ENCODE results near the gene SP110. TPM values are rescaled to one million over a fixed set of nuclear protein-coding genes. Genes with fewer than 3 reads are reported as not detected.

Gene SP110
- total and polyA plus RNA-seq, 2 experiments from 2014 or later, result 2.3 to 8.2 TPM

- no peak for TF ChIP-seq CTCF (conservative IDR thresholded peaks at IDR 0.05; ENCODE audit: low read depth in 2 of 2)
Measured at GRCh38 chr2:230166557-230167170, 53.1 kb downstream of the SP110 start (continued).

GRCh38 chr2:230164139-230164538 is 55.6 kb downstream of the SP110 start:
- H3K4me2 ChIP-seq, result no peak overlapping the region
- H3K27ac ChIP-seq (ENCODE audit: low read depth), result no peak overlapping the region
- TF ChIP-seq ZNF331 (CRISPR knock-in tag; IDR thresholded peaks at IDR 0.05; ENCODE audit: low read depth), result no peak
- no peak for TF ChIP-seq EZH2phosphoT487 (IDR thresholded peaks at IDR 0.05; ENCODE audit: unreplicated experiment)
- no peak for TF ChIP-seq ZNF462 (CRISPR knock-in tag; IDR thresholded peaks at IDR 0.05)
- TF ChIP-seq POLR2AphosphoS5 (IDR thresholded peaks at IDR 0.05; ENCODE audit: low read depth), result no peak
- TF ChIP-seq EZH2 (IDR thresholded peaks at IDR 0.05; ENCODE audit: low read depth, unreplicated experiment), result no peak
- TF ChIP-seq ZNF114 (CRISPR knock-in tag; IDR thresholded peaks at IDR 0.05), result no peak
- peaks cover 7% of the 10 kb centered on the region for H3K27me3 Mint-ChIP-seq (ENCODE audit: insufficient read depth, low read depth, poor library complexity)
- H3K36me3 ChIP-seq (ENCODE audit: insufficient read depth), result no peaks in the 10 kb centered on the region
- H3K9me2 ChIP-seq (ENCODE audit: insufficient read depth), result peaks cover 4% of the 10 kb centered on the region; the same call in 1 of the 2 replicates
- H3K4me3 Mint-ChIP-seq, result no peak overlapping the region
- H3K9me3 Mint-ChIP-seq, result peaks cover 1% of the 10 kb centered on the region; the same call in 1 of the 3 replicates
- no peak overlapping the region for H3K27ac Mint-ChIP-seq
- no peaks in the 10 kb centered on the region for H3K4me1 ChIP-seq (ENCODE audit: insufficient read depth)
- H3K4me1 Mint-ChIP-seq, result 0 out of 3 replicates have a peak, but pooled peaks cover 2% of the 10 kb centered on the region
- H4K20me1 ChIP-seq (replicated peaks; ENCODE audit: insufficient read depth), result no peaks in the 10 kb centered on the region
- no peaks in the 10 kb centered on the region for H3F3A ChIP-seq (replicated peaks; ENCODE audit: low read depth)
- no peak overlapping the region for H3K4me3 ChIP-seq
- ATAC-seq, result no peak
- no peaks in the 10 kb centered on the region for H3K36me3 Mint-ChIP-seq (ENCODE audit: low read depth)
- H2AFZ ChIP-seq, result no peak overlapping the region
- no peaks in the 10 kb centered on the region for H3K27me3 ChIP-seq (ENCODE audit: insufficient read depth)
- no peaks in the 10 kb centered on the region for H3K79me2 ChIP-seq (replicated peaks; ENCODE audit: insufficient read depth)
- no peak for DNase-seq (ENCODE audit: low spot score)

Measured in GM23338 (cell line).